Thoracic aorta (tissue), 2 donors: ENCODE measurements around the gene UPK3A. TPM values are rescaled to one million over a fixed set of nuclear protein-coding genes. Genes with fewer than 3 reads are reported as not detected.

Source experiments
- ATAC-seq: fragments of 150-250 bp; one replicate; pipeline ENCODE4 v1.8.0; 2017; ENCODE audit warnings: low read depth; ENCODE audit not compliant: insufficient number of reproducible peaks, low FRiP score
- DNase-seq: peaks from one replicate; pipeline ENCODE4 v3.0.0-alpha.2; 2020; ENCODE audit warnings: low spot score
- H3K27ac ChIP-seq, 2 donors: fragments of 200-600 bp; sonication (generic); 1 replicate in 1 of 2; 2 replicates in 1 of 2; pipeline ENCODE4 v1.5.1; 2016; ENCODE audit warnings: mild to moderate bottlenecking in 2 of 2, moderate library complexity in 2 of 2
- H3K27me3 ChIP-seq: fragments of 200-600 bp; sonication (generic); replicated peaks from 2 replicates; pipeline ENCODE4 v1.6.0; 2016; ENCODE audit warnings: mild to moderate bottlenecking; ENCODE audit not compliant: insufficient read depth
- H3K36me3 ChIP-seq: fragments of 200-600 bp; sonication (generic); one replicate; pipeline ENCODE4 v1.5.1; 2016
- H3K4me1 ChIP-seq, 2 donors: fragments of 200-600 bp; sonication (generic); 1 replicate in 1 of 2; 2 replicates in 1 of 2; pipeline versions ENCODE4 v1.5.1 to v1.6.0; 2016; ENCODE audit warnings: low read depth in 2 of 2, mild to moderate bottlenecking in 1 of 2; ENCODE audit not compliant: control insufficient read depth in 1 of 2
- H3K4me3 ChIP-seq: fragments of 200-600 bp; sonication (generic); 2 replicates; pipeline ENCODE4 v1.5.1; 2016; ENCODE audit warnings: mild to moderate bottlenecking
- H3K9me3 ChIP-seq: fragments of 200-600 bp; sonication (generic); 2 replicates; pipeline ENCODE4 v1.5.1; 2016
- CTCF ChIP-seq: fragments of 200-600 bp; sonication (generic); IDR thresholded peaks from one replicate; pipeline ENCODE4 v1.5.1; 2019; ENCODE audit warnings: antibody characterized with exemption
- total RNA-seq, 2 donors: library from RNA; depleted of rRNA; stranded (reverse); fragments of >200 nt; gene quantifications; one replicate each; pipeline versions ENCODE4 v1.1.0 to v1.2.3, GENCODE V29; 2016

UPK3A gene
- total RNA-seq, 2 donors from 2014 or later = not detected

- no peak for ATAC-seq
- H3K4me3 ChIP-seq = no peak overlapping the region
- TF ChIP-seq CTCF = no peak
Measured at GRCh38 chr22:45278125-45278524, 6.6 kb upstream of the UPK3A start.

GRCh38 chr22:45280587-45280980 is 4.2 kb upstream of the UPK3A start:
- peak overlapping the region; percentile 53 to 73 for H3K27ac ChIP-seq
- no peak overlapping the region for H3K4me3 ChIP-seq
- no peaks in the 10 kb centered on the region for H3K27me3 ChIP-seq
- H3K4me1 ChIP-seq = peaks cover 20 to 47% of the 10 kb centered on the region in 2 donors
- no peak for DNase-seq
- no peak for ATAC-seq
- H3K36me3 ChIP-seq = no peaks in the 10 kb centered on the region
- no peak for TF ChIP-seq CTCF
- H3K9me3 ChIP-seq = no peaks in the 10 kb centered on the region

More at GRCh38 chr22:45278125-45278524, 6.6 kb upstream of the UPK3A start:
- peaks cover 15 to 30% of the 10 kb centered on the region in 2 donors for H3K4me1 ChIP-seq
- no peaks in the 10 kb centered on the region for H3K36me3 ChIP-seq
- H3K9me3 ChIP-seq = no peaks in the 10 kb centered on the region
- no peaks in the 10 kb centered on the region for H3K27me3 ChIP-seq
- H3K27ac ChIP-seq = no peak overlapping the region
- no peak for DNase-seq

- TF ChIP-seq CTCF = no peak
- Histone ChIP-seq H3K4me3 (no peak overlapping the region), H3K9me3 (no peaks in the 10 kb centered on the region), H3K36me3 (no peaks in the 10 kb centered on the region), H3K27me3 (no peaks in the 10 kb centered on the region), H3K4me1 (peaks cover 20 to 47% of the 10 kb centered on the region in 2 donors), H3K27ac (no peak overlapping the region)
- no peak for DNase-seq
- ATAC-seq = no peak
Measured at GRCh38 chr22:45281010-45281409, 3.7 kb upstream of the UPK3A start.

- ATAC-seq (no peak), DNase-seq (no peak)
- no peaks in the 10 kb centered on the region for H3K9me3 ChIP-seq
- no peaks in the 10 kb centered on the region for H3K27me3 ChIP-seq
- H3K4me1 ChIP-seq = peaks cover 7 to 35% of the 10 kb centered on the region in 2 donors
- H3K36me3 ChIP-seq = no peaks in the 10 kb centered on the region
- H3K27ac ChIP-seq = no peak overlapping the region
- no peak for TF ChIP-seq CTCF
- H3K4me3 ChIP-seq = peak overlapping the region; percentile 69
Measured at GRCh38 chr22:45285263-45286058, 712 bp downstream of the UPK3A start.

- no peak overlapping the region for H3K4me3 ChIP-seq
- no peaks in the 10 kb centered on the region for H3K27me3 ChIP-seq
- TF ChIP-seq CTCF = no peak
- H3K27ac ChIP-seq = no peak overlapping the region
- H3K36me3 ChIP-seq = no peaks in the 10 kb centered on the region
- no peak for DNase-seq
- H3K4me1 ChIP-seq = peaks cover 5 to 25% of the 10 kb centered on the region in 2 donors
- ATAC-seq = no peak
- no peaks in the 10 kb centered on the region for H3K9me3 ChIP-seq
Measured at GRCh38 chr22:45286854-45287551, 2.3 kb downstream of the UPK3A start.
